HepG2 (cell line): Measurements from ENCODE around the gene ANTXR1.

Experiments used
- CTCF ChIP-seq: sonication (generic); formaldehyde crosslinking; IDR thresholded peaks from 2 replicates; pipeline ENCODE4 v1.5.0; 2020; ENCODE audit warnings: mild to moderate bottlenecking, missing genetic modification reagents, moderate library complexity
- ESRRA ChIP-seq: sonication (generic); formaldehyde crosslinking; IDR thresholded peaks from 2 replicates; pipeline ENCODE4 v1.5.1; 2020; ENCODE audit warnings: mild to moderate bottlenecking, low read depth, missing genetic modification reagents
- HNRNPH1 ChIP-seq: fragments of 200-400 bp; formaldehyde crosslinking; optimal IDR thresholded peaks from 2 replicates; pipeline ENCODE3; 2017; ENCODE audit warnings: mild to moderate bottlenecking, low read depth, low read length
- JUND ChIP-seq: sonication (generic); formaldehyde crosslinking; IDR thresholded peaks from 2 replicates; pipeline ENCODE4 v1.8.0; 2022; ENCODE audit warnings: mild to moderate bottlenecking, missing genetic modification reagents
- MED13 ChIP-seq: sonication (generic); formaldehyde crosslinking; IDR thresholded peaks from 2 replicates; pipeline ENCODE4 v1.5.0; 2020; ENCODE audit warnings: missing genetic modification reagents
- MYC ChIP-seq: sonication (generic); formaldehyde crosslinking; IDR thresholded peaks from 2 replicates; pipeline ENCODE4 v1.9.0; 2021; ENCODE audit warnings: missing genetic modification reagents, borderline replicate concordance
- SMARCE1 ChIP-seq: fragments of 450-650 bp; IDR thresholded peaks from 2 replicates; pipeline ENCODE4 v1.6.1; 2017; ENCODE audit warnings: borderline replicate concordance
- YEATS2 ChIP-seq: sonication (generic); formaldehyde crosslinking; IDR thresholded peaks from 2 replicates; pipeline ENCODE4 v1.4.0; 2020; ENCODE audit warnings: missing genetic modification reagents, borderline replicate concordance
- ZNF138 ChIP-seq: sonication (generic); formaldehyde crosslinking; IDR thresholded peaks from 2 replicates; pipeline ENCODE4 v1.5.0; 2020; ENCODE audit warnings: mild to moderate bottlenecking, low read depth, missing genetic modification reagents

GRCh38 chr2:69118609-69119008 lies 105.6 kb downstream of the ANTXR1 start:
- TF ChIP-seq YEATS2 (no peak), SMARCE1 (no peak), ESRRA (no peak), HNRNPH1 (no peak), JUND (no peak), MED13 (CRISPR knock-in tag) (no peak), MYC (CRISPR knock-in tag) (no peak), ZNF138 (CRISPR knock-in tag) (no peak), CTCF (CRISPR knock-in tag) (no peak)
